HG03280 (cell line): ENCODE data around the gene MXI1.
A peak's percentile ranks its signal among the peaks of the same experiment; 100 is the strongest.
"Not testable (repeated sequence)": the region's sequence is repeated elsewhere in the genome, so short reads cannot be mapped to it uniquely, and the experiment has no call there.

Source experiments
- ATAC-seq: cut with Tn5 transposase; IDR thresholded peaks from one replicate; pipeline ENCODE4 v1.9.1; 2021; ENCODE audit warnings: mild to moderate bottlenecking, moderate library complexity; ENCODE audit not compliant: unreplicated experiment

MXI1 gene

GRCh38 chr10:110310741-110311140 is 103.3 kb downstream of the MXI1 start:
- ATAC-seq = no peak

DNA sequence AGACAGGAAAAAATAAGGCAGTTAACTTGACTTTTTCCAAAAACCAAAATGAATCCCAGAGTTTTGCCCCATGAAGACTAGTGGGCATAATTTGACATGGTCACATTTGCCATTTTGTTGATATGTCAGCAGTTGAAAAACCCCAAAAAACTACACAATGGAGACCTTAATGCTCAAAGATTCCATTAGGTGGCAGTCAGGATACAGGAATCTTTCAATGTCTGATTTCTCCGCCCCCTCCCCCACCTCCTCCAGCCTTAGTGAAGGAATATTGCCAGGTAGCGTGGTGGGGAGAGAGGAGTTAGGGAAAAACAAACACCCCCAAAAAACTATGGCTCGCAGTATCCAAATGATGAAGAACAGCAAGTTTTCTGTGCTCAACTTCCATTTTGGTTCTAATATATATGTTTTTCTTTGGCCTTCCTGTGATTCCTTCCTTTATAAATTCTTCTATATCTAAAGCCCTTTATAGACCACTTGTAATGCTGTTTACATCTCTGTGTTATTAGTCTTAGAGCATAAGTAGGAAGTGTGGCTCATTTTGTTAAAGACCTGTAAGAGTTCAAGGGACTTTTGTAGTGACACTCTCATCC is 104.0 kb downstream of the MXI1 start:
- no peak for ATAC-seq

DNA sequence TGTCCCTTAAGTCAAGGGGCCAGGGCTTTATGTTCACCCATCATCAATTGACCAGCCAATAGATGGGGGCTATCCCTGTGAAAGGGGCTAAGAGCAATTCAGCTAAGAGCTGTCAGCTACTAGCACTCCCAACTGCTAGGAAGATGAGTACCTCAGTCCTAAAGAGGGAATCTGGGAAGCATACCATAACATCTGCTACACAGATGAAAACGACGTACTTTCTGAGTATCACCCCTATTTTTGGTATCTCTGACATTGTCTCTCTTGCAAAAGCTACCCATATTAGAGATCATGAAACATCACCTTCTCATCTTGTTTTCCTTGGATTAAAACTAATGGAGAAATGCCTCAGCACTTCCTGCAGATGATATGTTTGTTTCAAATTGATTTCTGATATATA is 104.8 kb downstream of the MXI1 start:
- no peak for ATAC-seq

GRCh38 chr10:110313674-110314073 is 106.3 kb downstream of the MXI1 start:
- no peak for ATAC-seq

GRCh38 chr10:110317866-110318850 is 110.8 kb downstream of the MXI1 start:
- ATAC-seq = no peak

DNA sequence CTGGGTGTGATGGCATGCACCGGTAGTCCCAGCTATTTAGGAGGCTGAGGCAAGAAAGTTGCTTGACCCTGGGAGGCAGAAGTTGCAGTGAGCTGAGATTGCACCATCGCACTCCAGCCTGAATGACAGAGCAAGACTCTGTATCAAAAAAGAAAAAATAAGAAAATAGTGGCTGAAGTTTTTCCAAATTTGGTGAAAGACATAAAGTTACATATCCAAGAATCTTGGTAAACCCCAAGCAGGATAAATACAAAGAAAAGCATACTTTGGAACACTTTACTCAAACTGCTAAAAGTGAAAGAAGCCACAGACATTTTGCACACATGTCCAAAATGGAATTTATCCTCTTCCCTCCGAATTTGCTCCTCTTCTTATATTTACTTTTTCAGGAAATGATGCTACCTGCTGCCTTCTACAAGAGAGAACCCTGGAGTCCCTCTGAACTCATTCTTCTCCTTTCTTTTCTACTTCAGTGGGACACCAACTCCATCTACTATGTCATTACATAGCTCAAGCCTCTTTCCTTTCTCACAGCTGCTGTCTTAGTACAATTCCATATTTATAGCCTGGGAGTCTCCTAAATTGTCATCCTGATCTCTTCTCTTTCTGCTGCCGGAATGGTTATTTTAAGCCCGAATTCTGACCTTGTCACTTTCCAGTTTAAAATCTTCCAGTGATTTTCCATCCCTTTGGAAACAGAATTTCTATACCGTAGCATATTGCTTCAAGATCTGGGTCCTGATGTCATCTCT is 114.6 kb downstream of the MXI1 start:
- ATAC-seq = no peak

DNA sequence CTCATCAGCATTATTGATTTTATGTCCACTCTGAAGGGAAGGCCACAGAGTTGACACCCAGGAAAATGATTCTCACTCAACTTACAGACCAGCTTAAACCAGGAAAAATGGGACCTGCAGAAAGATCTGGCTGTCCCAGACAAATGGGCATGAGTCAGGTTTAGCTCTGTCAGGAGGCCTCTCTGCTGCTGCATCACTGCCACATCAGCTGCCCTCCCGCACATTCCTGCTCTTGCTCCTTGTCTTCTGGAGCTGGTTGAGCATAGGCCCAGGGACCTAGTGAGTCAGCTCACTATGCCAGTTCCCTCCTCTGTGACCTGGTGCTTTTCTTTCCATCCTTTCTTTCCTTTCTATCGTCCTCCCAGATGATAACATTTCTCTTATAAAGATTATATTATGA is 116.1 kb downstream of the MXI1 start:
- ATAC-seq = no peak

GRCh38 chr10:110324201-110324804 is 116.9 kb downstream of the MXI1 start:
- peak; percentile 62 for ATAC-seq

GRCh38 chr10:110324805-110325280 is 117.4 kb downstream of the MXI1 start:
- peak; percentile 52 for ATAC-seq

- ATAC-seq = no peak
Measured at GRCh38 chr10:110326351-110327032, 119.1 kb downstream of the MXI1 start.

- no peak for ATAC-seq
Measured at GRCh38 chr10:110327262-110327914, 120.0 kb downstream of the MXI1 start.

- ATAC-seq = no peak
Measured at GRCh38 chr10:110330675-110331074, 123.3 kb downstream of the MXI1 start.

- ATAC-seq = not testable (repeated sequence)
Measured at GRCh38 chr10:110331226-110331795, 123.9 kb downstream of the MXI1 start.

GRCh38 chr10:110334061-110334656 is 126.8 kb downstream of the MXI1 start:
- no peak for ATAC-seq

DNA sequence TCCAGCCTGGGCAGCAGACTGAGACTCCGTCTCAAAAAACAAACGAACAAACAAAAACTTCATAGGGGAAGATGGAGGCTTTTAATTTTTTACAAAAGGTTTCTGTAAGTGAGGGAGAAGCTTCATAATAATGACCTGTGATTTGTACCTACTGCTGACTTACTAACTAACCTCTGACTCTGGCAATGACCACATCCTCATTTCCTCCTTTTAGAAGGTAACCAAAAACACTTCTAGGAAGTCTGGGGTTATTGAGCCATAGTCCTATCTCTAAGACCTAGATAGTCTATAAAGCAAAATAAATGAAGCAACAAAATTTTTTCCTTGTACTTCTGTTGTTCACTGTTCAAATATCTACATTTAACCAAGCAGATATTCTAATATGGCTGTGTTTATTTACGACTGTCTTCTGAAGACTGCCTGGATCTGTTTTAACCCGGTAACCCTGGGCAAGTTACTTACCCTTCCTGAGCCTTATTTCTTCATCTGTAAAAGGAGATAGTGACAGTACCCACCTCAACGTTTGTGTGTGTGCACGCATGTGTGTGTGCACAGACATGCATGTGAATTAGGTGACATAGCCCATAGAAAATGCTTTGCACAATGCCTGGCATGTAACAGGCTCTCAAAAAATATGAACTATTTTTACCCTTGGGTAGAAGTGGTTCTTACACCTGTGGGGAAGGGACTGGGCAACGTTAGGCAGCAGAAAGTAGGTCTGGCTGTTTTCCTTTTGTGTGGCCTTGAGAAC is 128.1 kb downstream of the MXI1 start:
- ATAC-seq = no peak

GRCh38 chr10:110336111-110336721 is 128.8 kb downstream of the MXI1 start:
- no peak for ATAC-seq
